Mesothelial cell of epicardium (in vitro differentiated cells): Measurements from ENCODE around the gene RBMS1. TPM values are rescaled to one million over a fixed set of nuclear protein-coding genes. Genes with fewer than 3 reads are reported as not detected.
A peak's percentile ranks its signal among the peaks of the same experiment; 100 is the strongest.

ENCODE experiments used
- DNase-seq, 2 experiments: peaks; one replicate each; pipeline ENCODE4 v3.0.0; 2021; ENCODE audit warnings: low spot score in 2 of 2; ENCODE audit not compliant: unreplicated experiment in 2 of 2
- H3K27ac Mint-ChIP-seq: 2 replicates; pipeline ENCODE4 v1.8.0; 2021; ENCODE audit warnings: mixed read lengths
- H3K27me3 Mint-ChIP-seq: 2 replicates; pipeline ENCODE4 v1.8.0; 2021; ENCODE audit warnings: low read depth, mixed read lengths
- H3K36me3 Mint-ChIP-seq: 2 replicates; pipeline ENCODE4 v1.8.0; 2021; ENCODE audit warnings: mixed read lengths
- H3K4me1 Mint-ChIP-seq: 2 replicates; pipeline ENCODE4 v1.8.0; 2021; ENCODE audit warnings: mixed read lengths
- H3K4me3 Mint-ChIP-seq: 2 replicates; pipeline ENCODE4 v1.8.0; 2021; ENCODE audit warnings: mild to moderate bottlenecking, moderate library complexity, mixed read lengths
- H3K9me3 Mint-ChIP-seq: 2 replicates; pipeline ENCODE4 v1.8.0; 2021; ENCODE audit warnings: mixed read lengths
- CTCF ChIP-seq: fragments of 200-600 bp; sonication (generic); IDR thresholded peaks from one replicate; pipeline ENCODE4 v1.5.0; 2021; ENCODE audit warnings: antibody characterized with exemption; ENCODE audit not compliant: unreplicated experiment
- total RNA-seq: library from RNA; stranded (reverse); gene quantifications from 3 replicates; pipeline ENCODE4 v1.2.1, GENCODE V29; 2021

Gene RBMS1
- total RNA-seq: 124 to 128 TPM (median 125 TPM) in 3 replicates

GRCh38 chr2:160493227-160494028, at the start of gene RBMS1:
Gene RBMS1 (minus strand): TSS chr2:160493807. CDS start chr2:160493363, 444 bp downstream.
- Mint-ChIP-seq H3K4me1 (peaks cover 25% of the 10 kb centered on the region), H3K4me3 (peak within 1 kb of the TSS; percentile 83), H3K27me3 (no peaks in the 10 kb centered on the region)

GRCh38 chr2:160541745-160542144, 48.1 kb upstream of the RBMS1 start:
- no peak overlapping the region for H3K27ac Mint-ChIP-seq
- peaks cover 3% of the 10 kb centered on the region for H3K4me1 Mint-ChIP-seq
- H3K36me3 Mint-ChIP-seq: no peaks in the 10 kb centered on the region
- DNase-seq: no peak
- H3K4me3 Mint-ChIP-seq: no peak overlapping the region
- no peaks in the 10 kb centered on the region for H3K9me3 Mint-ChIP-seq
- no peaks in the 10 kb centered on the region for H3K27me3 Mint-ChIP-seq
- no peak for TF ChIP-seq CTCF

More at GRCh38 chr2:160493227-160494028, at the start of gene RBMS1:
- peak within 1 kb of the TSS; percentile 95 for H3K27ac Mint-ChIP-seq
- DNase-seq: peak; percentile 34 to 66
- H3K36me3 Mint-ChIP-seq: no peaks in the 10 kb centered on the region
- H3K9me3 Mint-ChIP-seq: no peaks in the 10 kb centered on the region
- TF ChIP-seq CTCF: no peak

GRCh38 chr2:160538559-160539355, 45.1 kb upstream of the RBMS1 start:
- no peaks in the 10 kb centered on the region for H3K27me3 Mint-ChIP-seq
- H3K27ac Mint-ChIP-seq: no peak overlapping the region
- TF ChIP-seq CTCF: no peak
- no peak for DNase-seq
- peaks cover 11% of the 10 kb centered on the region for H3K4me1 Mint-ChIP-seq
- no peaks in the 10 kb centered on the region for H3K9me3 Mint-ChIP-seq
- H3K4me3 Mint-ChIP-seq: no peak overlapping the region
- no peaks in the 10 kb centered on the region for H3K36me3 Mint-ChIP-seq

GRCh38 chr2:160538115-160538514, 44.5 kb upstream of the RBMS1 start:
- Mint-ChIP-seq H3K4me1 (peaks cover 16% of the 10 kb centered on the region), H3K4me3 (no peak overlapping the region), H3K27ac (no peak overlapping the region), H3K36me3 (no peaks in the 10 kb centered on the region), H3K9me3 (no peaks in the 10 kb centered on the region), H3K27me3 (no peaks in the 10 kb centered on the region)
- DNase-seq: no peak
- TF ChIP-seq CTCF: no peak

GRCh38 chr2:160534996-160535395, 41.4 kb upstream of the RBMS1 start:
- Mint-ChIP-seq H3K27me3 (no peaks in the 10 kb centered on the region), H3K4me3 (no peak overlapping the region), H3K4me1 (peaks cover 17% of the 10 kb centered on the region), H3K36me3 (no peaks in the 10 kb centered on the region), H3K9me3 (peaks cover under 1% of the 10 kb centered on the region), H3K27ac (no peak overlapping the region)
- DNase-seq: no peak
- no peak for TF ChIP-seq CTCF
